Measurements from ENCODE around the gene TSEN54. TPM values are rescaled to one million over a fixed set of nuclear protein-coding genes. Genes with fewer than 3 reads are reported as not detected.
A peak's percentile ranks its signal among the peaks of the same experiment; 100 is the strongest.

TSEN54 gene
- total RNA-seq, 1 experiment from 2014 or later = 87.3 TPM

GRCh38 chr17:75503976-75504346 lies 12.4 kb upstream of the TSEN54 start:
- peaks cover 21 to 27% of the 10 kb centered on the region in 2 experiments; a peak in 3 of 4 replicates for H3K36me3 ChIP-seq (ENCODE audit: control insufficient read depth in 1 of 2, insufficient read depth in 2 of 2, low read length in 2 of 2)
- intact Hi-C loops (cut with micrococcal nuclease) = no loop called here
- ChIA-PET RAD21 (ENCODE audit: low non-redundant PET in 1 of 2, low total read pairs in 2 of 2, uncharacterized antibody in 2 of 2, unreplicated experiment in 2 of 2) (no interaction called here), POLR2A (no interaction called here), CTCF (interaction anchor here (1.1 to 1.5 kb wide), 2 partner anchors 12 to 181 kb away, joined by 3 to 7 read pairs; partner anchors contain the start of gene TSEN54)
- ATAC-seq (peak; percentile 9; the same call in 1 of the 2 replicates), DNase-seq (ENCODE audit: low read depth, low spot score) (no peak)
- no peaks in the 10 kb centered on the region for H3K79me2 ChIP-seq (ENCODE audit: insufficient read depth, low read length)
- H2AFZ ChIP-seq (ENCODE audit: low read depth, low read length, poor library complexity, severe bottlenecking) = no peak overlapping the region
- no peak overlapping the region for H3K9ac ChIP-seq (ENCODE audit: low read length)
- no peaks in the 10 kb centered on the region for H3K27me3 ChIP-seq (ENCODE audit: insufficient read depth, low read length)
- no TSS peak for BruUV-seq (replicated peaks)
- H3K27ac ChIP-seq (ENCODE audit: low read depth, low read length) = no peak overlapping the region
- H3K9me3 ChIP-seq (ENCODE audit: control insufficient read depth in 1 of 2, insufficient read depth in 1 of 2, low read depth in 1 of 2, low read length in 2 of 2) = no peaks in the 10 kb centered on the region
- no peak overlapping the region for H3K4me3 ChIP-seq (replicated peaks in 1 of 2; ENCODE audit: low read depth in 1 of 2, low read length in 2 of 2)
- H3K4me2 ChIP-seq (ENCODE audit: low read length) = no peak overlapping the region
- no peaks in the 10 kb centered on the region for H4K20me1 ChIP-seq (ENCODE audit: insufficient read depth)
- TF ChIP-seq ZNF274 (IDR thresholded peaks at IDR 0.05; ENCODE audit: low read depth, low read length) = no peak
- no peak for TF ChIP-seq SIN3A (IDR thresholded peaks at IDR 0.05; ENCODE audit: low read depth)
- no peak for TF ChIP-seq ZFX (IDR thresholded peaks at IDR 0.05)
- no peak for TF ChIP-seq JUND (IDR thresholded peaks at IDR 0.05)
- no peak for TF ChIP-seq FOSL1 (IDR thresholded peaks at IDR 0.05; ENCODE audit: low read depth)
- TF ChIP-seq REST (IDR thresholded peaks at IDR 0.05; ENCODE audit: low read depth) = no peak
- TF ChIP-seq CEBPB (IDR thresholded peaks at IDR 0.05; ENCODE audit: low read depth) = no peak
- TF ChIP-seq RAD21 (IDR thresholded peaks at IDR 0.05; ENCODE audit: low read depth) = no peak
- TF ChIP-seq EZH2 (IDR thresholded peaks at IDR 0.05) = no peak
- TF ChIP-seq TCF7L2 (IDR thresholded peaks at IDR 0.05; ENCODE audit: borderline replicate concordance, extremely low read depth, insufficient read depth, insufficient read length) = no peak
- H3K4me1 ChIP-seq (ENCODE audit: control insufficient read depth in 1 of 2, insufficient read depth in 2 of 2, low read length in 2 of 2) = peaks cover 0 to 8% of the 10 kb centered on the region in 2 experiments; a peak in 1 of 4 replicates
- H3K9me2 ChIP-seq (ENCODE audit: insufficient read depth) = no peaks in the 10 kb centered on the region
